Panc1 (cell line): Measurements from ENCODE around the gene MYLK. TPM values are rescaled to one million over a fixed set of nuclear protein-coding genes. Genes with fewer than 3 reads are reported as not detected.

Experiments used
- ATAC-seq: fragments of 200-7000 bp; cut with Tn5 transposase; 2 replicates; pipeline ENCODE4 v1.9.1; 2020; ENCODE audit warnings: mild to moderate bottlenecking, moderate library complexity
- BruUV-seq: library from RNA; stranded (reverse); fragments of 400-500 nt; replicated peaks from 2 replicates; lab custom pipeline; 2021; lab: Mats Ljungman, UMichigan
- CTCF ChIA-PET: fragments of 300-600 bp; sonication (Branson Sonifier 250); formaldehyde crosslinking; loops from one replicate; lab custom pipeline; 2022; ENCODE audit warnings: antibody characterized with exemption; lab: Charles Lee
- POLR2A ChIA-PET: fragments of 300-600 bp; sonication (Branson Sonifier 250); formaldehyde crosslinking; loops from one replicate; lab custom pipeline; 2022; ENCODE audit warnings: antibody characterized with exemption; lab: Charles Lee
- DNase-seq: peaks from one replicate; pipeline ENCODE4 v3.0.0-alpha.2; 2010; ENCODE audit warnings: low read depth, low spot score
- H3K27ac ChIP-seq: 2 replicates; pipeline ENCODE4 v1.5.1; 2011; ENCODE audit warnings: mild to moderate bottlenecking, low read length, inconsistent platforms
- H3K27me3 ChIP-seq: fragments of 200-500 bp; sonication (Bioruptor generic); 2 replicates; pipeline ENCODE4 v1.6.0; 2014; ENCODE audit warnings: low read length, inconsistent platforms; ENCODE audit not compliant: control insufficient read depth, insufficient read depth
- H3K36me3 ChIP-seq: fragments of 200-500 bp; sonication (Bioruptor generic); 2 replicates; pipeline ENCODE4 v1.5.1; 2014; ENCODE audit warnings: inconsistent platforms, mild to moderate bottlenecking, low read length, moderate library complexity; ENCODE audit not compliant: control insufficient read depth, insufficient read depth
- H3K4me1 ChIP-seq: 2 replicates; pipeline ENCODE4 v1.5.1; 2011; ENCODE audit warnings: inconsistent platforms, mild to moderate bottlenecking, low read length, moderate library complexity; ENCODE audit not compliant: control insufficient read depth, insufficient read depth
- H3K4me3 ChIP-seq, 2 experiments: 2 replicates each; pipeline ENCODE4 v1.5.1; 2011 to 2012; ENCODE audit warnings: low read depth in 2 of 2, low read length in 2 of 2, mild to moderate bottlenecking in 2 of 2, inconsistent platforms in 1 of 2, moderate library complexity in 1 of 2
- H3K9me3 ChIP-seq: fragments of 200-500 bp; sonication (Bioruptor generic); 2 replicates; pipeline ENCODE4 v1.5.1; 2014; ENCODE audit warnings: low read depth, mild to moderate bottlenecking, inconsistent platforms, low read length, moderate library complexity; ENCODE audit not compliant: control insufficient read depth, insufficient read depth
- POLR2AphosphoS5 ChIP-seq: IDR thresholded peaks from 2 replicates; pipeline ENCODE4 v1.6.1; 2012; ENCODE audit warnings: mild to moderate bottlenecking, low read depth, low read length, moderate library complexity
- SIN3A ChIP-seq: IDR thresholded peaks from 2 replicates; pipeline ENCODE4 v1.6.1; 2012; ENCODE audit warnings: low read depth, mild to moderate bottlenecking, low read length, moderate library complexity, borderline replicate concordance; ENCODE audit not compliant: insufficient read depth
- TCF7L2 ChIP-seq: IDR thresholded peaks from 2 replicates; pipeline ENCODE4 v1.6.1; 2011; ENCODE audit warnings: mild to moderate bottlenecking, low read depth, low read length, inconsistent platforms
- in situ Hi-C: cut with HindIII; loops from 2 replicates; pipeline ENCODE4 v1.10.0; 2016; ENCODE audit warnings: low sequenced_read_pairs, low pct_unique_long_range_greater_than_20kb
- intact Hi-C: fragments of 100-400 bp; cut with micrococcal nuclease; formaldehyde crosslinking; loops from one replicate; pipeline ENCODE4 v1.10.0; 2022; ENCODE audit not compliant: unreplicated experiment
- total RNA-seq: library from RNA; stranded (reverse); gene quantifications from one replicate; pipeline ENCODE4 v1.2.1, GENCODE V29; 2021; ENCODE audit not compliant: unreplicated experiment
- TF ChIP-seq, protein P1 (sequence below): fragments of 450-650 bp; IDR thresholded peaks from 2 replicates; pipeline ENCODE4 v1.5.1; 2017; ENCODE audit warnings: mild to moderate bottlenecking
- TF ChIP-seq, protein P2 (sequence below), 2 experiments: IDR thresholded peaks; 2 replicates each; pipeline ENCODE4 v1.6.1; 2011 to 2012; ENCODE audit warnings: low read depth in 2 of 2, control low read depth in 1 of 2, low read length in 1 of 2, mild to moderate bottlenecking in 1 of 2, moderate library complexity in 1 of 2; ENCODE audit not compliant: insufficient read depth in 1 of 2

Gene MYLK
- total RNA-seq, 1 experiment from 2014 or later: 29.7 TPM

DNA sequence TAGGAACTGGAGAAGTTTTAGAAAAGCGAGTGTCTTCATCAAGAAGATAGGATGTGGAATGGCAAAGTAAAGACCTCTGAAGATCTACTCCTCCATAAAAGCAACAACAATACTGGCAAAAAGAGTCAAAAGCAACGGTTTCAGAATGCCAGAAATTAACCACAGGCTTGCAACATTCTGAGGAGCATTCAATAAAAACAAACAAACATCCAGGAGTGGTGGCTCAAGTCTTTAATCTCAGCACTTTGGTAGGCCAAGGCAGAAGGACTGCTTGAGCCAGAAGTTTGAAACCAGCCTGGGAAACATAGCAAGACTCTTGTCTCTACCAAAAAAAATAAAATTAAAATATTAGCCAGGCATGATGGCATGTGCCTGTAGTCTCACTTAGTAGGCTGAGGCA lies 156.1 kb downstream of the MYLK start:
- CTCF ChIA-PET: interaction anchor here (0.6 kb wide), 1 partner anchor 25 kb away, joined by 4 read pairs; no protein-coding TSS in a partner anchor
- ATAC-seq (no peak), DNase-seq (no peak)
- Histone ChIP-seq H3K4me1 (no peaks in the 10 kb centered on the region), H3K9me3 (no peaks in the 10 kb centered on the region), H3K27ac (no peak overlapping the region), H3K36me3 (no peaks in the 10 kb centered on the region), H3K27me3 (no peaks in the 10 kb centered on the region; the same call in 1 of the 2 replicates), H3K4me3 (no peak overlapping the region)
- POLR2A ChIA-PET: no interaction called here
- intact Hi-C loops: loop anchor here (10.0 kb wide), 1 partner anchor 257 kb away; no protein-coding TSS in a partner anchor
- TF ChIP-seq, protein P1, sequence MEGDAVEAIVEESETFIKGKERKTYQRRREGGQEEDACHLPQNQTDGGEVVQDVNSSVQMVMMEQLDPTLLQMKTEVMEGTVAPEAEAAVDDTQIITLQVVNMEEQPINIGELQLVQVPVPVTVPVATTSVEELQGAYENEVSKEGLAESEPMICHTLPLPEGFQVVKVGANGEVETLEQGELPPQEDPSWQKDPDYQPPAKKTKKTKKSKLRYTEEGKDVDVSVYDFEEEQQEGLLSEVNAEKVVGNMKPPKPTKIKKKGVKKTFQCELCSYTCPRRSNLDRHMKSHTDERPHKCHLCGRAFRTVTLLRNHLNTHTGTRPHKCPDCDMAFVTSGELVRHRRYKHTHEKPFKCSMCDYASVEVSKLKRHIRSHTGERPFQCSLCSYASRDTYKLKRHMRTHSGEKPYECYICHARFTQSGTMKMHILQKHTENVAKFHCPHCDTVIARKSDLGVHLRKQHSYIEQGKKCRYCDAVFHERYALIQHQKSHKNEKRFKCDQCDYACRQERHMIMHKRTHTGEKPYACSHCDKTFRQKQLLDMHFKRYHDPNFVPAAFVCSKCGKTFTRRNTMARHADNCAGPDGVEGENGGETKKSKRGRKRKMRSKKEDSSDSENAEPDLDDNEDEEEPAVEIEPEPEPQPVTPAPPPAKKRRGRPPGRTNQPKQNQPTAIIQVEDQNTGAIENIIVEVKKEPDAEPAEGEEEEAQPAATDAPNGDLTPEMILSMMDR: no peak
- TF ChIP-seq POLR2AphosphoS5: no peak
- TF ChIP-seq SIN3A: no peak
- no peak for TF ChIP-seq TCF7L2
- in situ Hi-C loops: no loop called here
- BruUV-seq: no TSS peak

DNA sequence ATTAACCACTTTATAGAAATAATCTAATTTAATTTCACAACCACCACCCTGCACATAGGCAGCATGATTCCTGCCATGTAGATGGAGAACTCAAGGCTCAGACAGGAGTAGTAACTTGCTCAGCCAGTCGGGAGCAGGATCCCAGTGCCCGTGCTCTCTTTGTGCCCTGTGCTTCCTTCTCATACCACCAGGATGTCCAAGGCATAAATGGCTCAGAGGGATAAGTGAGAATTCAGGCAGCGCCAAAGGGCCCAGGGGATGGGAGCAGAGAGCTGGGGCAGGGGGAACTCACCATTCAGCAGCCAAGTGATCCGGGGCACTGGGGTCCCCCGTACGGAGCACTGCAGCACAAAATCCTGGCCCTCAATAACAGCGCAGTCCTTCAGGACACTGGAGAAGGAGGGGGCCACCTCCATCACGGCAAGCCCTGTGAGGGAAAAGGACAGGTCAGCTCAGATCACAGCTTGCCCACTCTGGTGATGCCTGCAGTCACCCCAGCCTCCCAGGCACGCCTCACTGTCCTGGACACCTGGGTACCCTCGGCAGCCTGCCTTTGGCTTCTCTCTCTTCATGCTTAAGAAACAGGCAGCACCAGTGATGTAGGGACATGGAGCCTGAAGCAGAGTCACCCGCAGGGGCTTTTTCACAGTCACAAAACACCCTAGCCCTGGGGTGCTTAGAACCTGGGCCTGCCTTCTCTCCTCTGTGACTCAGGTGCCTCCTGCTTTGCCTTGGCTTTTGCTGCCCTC lies 158.3 kb downstream of the MYLK start:
- no TSS peak for BruUV-seq
- Histone ChIP-seq H3K36me3 (no peaks in the 10 kb centered on the region), H3K4me1 (no peaks in the 10 kb centered on the region), H3K4me3 (no peak overlapping the region), H3K27ac (no peak overlapping the region), H3K27me3 (no peaks in the 10 kb centered on the region; the same call in 1 of the 2 replicates), H3K9me3 (no peaks in the 10 kb centered on the region)
- intact Hi-C loops (loop anchor here (10.0 kb wide), 1 partner anchor 259 kb away; no protein-coding TSS in a partner anchor), in situ Hi-C loops (no loop called here)
- DNase-seq (no peak), ATAC-seq (peak; percentile 40; the same call in 1 of the 2 replicates)
- CTCF ChIA-PET: no interaction called here
- POLR2A ChIA-PET: no interaction called here
- TF ChIP-seq, protein P2, sequence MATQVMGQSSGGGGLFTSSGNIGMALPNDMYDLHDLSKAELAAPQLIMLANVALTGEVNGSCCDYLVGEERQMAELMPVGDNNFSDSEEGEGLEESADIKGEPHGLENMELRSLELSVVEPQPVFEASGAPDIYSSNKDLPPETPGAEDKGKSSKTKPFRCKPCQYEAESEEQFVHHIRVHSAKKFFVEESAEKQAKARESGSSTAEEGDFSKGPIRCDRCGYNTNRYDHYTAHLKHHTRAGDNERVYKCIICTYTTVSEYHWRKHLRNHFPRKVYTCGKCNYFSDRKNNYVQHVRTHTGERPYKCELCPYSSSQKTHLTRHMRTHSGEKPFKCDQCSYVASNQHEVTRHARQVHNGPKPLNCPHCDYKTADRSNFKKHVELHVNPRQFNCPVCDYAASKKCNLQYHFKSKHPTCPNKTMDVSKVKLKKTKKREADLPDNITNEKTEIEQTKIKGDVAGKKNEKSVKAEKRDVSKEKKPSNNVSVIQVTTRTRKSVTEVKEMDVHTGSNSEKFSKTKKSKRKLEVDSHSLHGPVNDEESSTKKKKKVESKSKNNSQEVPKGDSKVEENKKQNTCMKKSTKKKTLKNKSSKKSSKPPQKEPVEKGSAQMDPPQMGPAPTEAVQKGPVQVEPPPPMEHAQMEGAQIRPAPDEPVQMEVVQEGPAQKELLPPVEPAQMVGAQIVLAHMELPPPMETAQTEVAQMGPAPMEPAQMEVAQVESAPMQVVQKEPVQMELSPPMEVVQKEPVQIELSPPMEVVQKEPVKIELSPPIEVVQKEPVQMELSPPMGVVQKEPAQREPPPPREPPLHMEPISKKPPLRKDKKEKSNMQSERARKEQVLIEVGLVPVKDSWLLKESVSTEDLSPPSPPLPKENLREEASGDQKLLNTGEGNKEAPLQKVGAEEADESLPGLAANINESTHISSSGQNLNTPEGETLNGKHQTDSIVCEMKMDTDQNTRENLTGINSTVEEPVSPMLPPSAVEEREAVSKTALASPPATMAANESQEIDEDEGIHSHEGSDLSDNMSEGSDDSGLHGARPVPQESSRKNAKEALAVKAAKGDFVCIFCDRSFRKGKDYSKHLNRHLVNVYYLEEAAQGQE (IDR thresholded peaks at IDR 0.05; ENCODE audit: insufficient read depth in 1 of 2, low read depth in 2 of 2, low read length in 1 of 2): no peak
- TF ChIP-seq POLR2AphosphoS5: no peak
- no peak for TF ChIP-seq SIN3A
- TF ChIP-seq, protein P1: peak; percentile 7; the same call in 1 of the 2 replicates
